K562 treated with DMSO at 1 percent for 12 hours (cell line): ENCODE measurements around the gene LGALS3BP. TPM values are rescaled to one million over a fixed set of nuclear protein-coding genes. Genes with fewer than 3 reads are reported as not detected.

Source experiments
- total RNA-seq: library from RNA; unstranded; fragments of 300-600 nt; gene quantifications from 2 replicates; pipeline ENCODE4 v1.2.3, GENCODE V29; 2022; ENCODE audit not compliant: insufficient read depth

LGALS3BP gene
- 65.3 and 75.1 TPM in 2 replicates for total RNA-seq

GRCh38 chr17:78979780-78980623 is at the start of gene LGALS3BP:
Gene LGALS3BP (minus strand): TSS chr17:78979923. CDS start chr17:78977191, 2,732 bp downstream.

GRCh38 chr17:79023886-79024771 is 44.4 kb upstream of the LGALS3BP start, which contains the start of gene C1QTNF1:
Gene C1QTNF1 (plus strand): TSS chr17:79024169. CDS start chr17:79043969, 19,800 bp downstream.

GRCh38 chr17:79009397-79010303 is 29.9 kb upstream of the LGALS3BP start, which contains the start of gene CANT1:
Gene CANT1 (minus strand): TSS chr17:79009764. CDS start chr17:78997622, 12,142 bp downstream.

DNA sequence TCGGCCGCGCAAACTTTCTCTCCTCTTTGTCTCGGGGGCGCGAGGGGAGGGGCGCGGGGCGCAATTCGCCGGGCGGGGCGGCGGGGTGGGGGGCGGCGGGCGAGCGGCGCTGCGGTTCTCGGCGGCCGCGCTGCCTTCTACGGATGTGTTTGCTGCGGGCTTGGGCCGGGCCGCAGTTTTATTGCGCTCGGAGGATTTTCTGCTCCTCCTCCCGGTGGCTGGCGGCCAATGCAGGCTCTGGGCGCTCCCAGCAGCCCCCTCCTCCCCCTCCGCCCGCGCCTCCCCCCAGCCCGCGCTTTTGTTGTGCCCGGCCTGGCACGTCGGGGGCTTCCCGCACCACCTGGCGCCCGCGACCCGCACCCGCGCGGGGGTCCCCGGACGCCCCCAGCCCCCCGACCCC is 54.5 kb downstream of the LGALS3BP start, which contains the start of gene TIMP2:
TSS of gene TIMP2 (minus strand) at position 154 of the 400 bp plus-strand sequence. CDS start 299 bp downstream, outside the sequence.

Other genes starting within 250 kb of the LGALS3BP start
- 25.0 and 38.3 TPM in 2 replicates for gene CYTH1, start 197.7 kb downstream of the LGALS3BP start, total RNA-seq
- 15.4 and 23.1 TPM in 2 replicates for gene USP36, start 139.1 kb downstream of the LGALS3BP start, total RNA-seq
- not detected in 2 replicates for gene CEP295NL, start 76.7 kb downstream of the LGALS3BP start, total RNA-seq
- not detected in 2 replicates for gene TIMP2, start 54.5 kb downstream of the LGALS3BP start, total RNA-seq
- 40.4 and 72.2 TPM in 2 replicates for gene CANT1, start 29.8 kb upstream of the LGALS3BP start, total RNA-seq
- gene C1QTNF1, start 44.2 kb upstream of the LGALS3BP start, total RNA-seq, result not detected in 2 replicates
- gene ENGASE, start 94.9 kb upstream of the LGALS3BP start, total RNA-seq, result 8.4 and 19.3 TPM in 2 replicates